ENCODE data around the gene MT1G.
"Not testable (repeated sequence)": the region's sequence is repeated elsewhere in the genome, so short reads cannot be mapped to it uniquely, and the experiment has no call there.

Gene MT1G

DNA sequence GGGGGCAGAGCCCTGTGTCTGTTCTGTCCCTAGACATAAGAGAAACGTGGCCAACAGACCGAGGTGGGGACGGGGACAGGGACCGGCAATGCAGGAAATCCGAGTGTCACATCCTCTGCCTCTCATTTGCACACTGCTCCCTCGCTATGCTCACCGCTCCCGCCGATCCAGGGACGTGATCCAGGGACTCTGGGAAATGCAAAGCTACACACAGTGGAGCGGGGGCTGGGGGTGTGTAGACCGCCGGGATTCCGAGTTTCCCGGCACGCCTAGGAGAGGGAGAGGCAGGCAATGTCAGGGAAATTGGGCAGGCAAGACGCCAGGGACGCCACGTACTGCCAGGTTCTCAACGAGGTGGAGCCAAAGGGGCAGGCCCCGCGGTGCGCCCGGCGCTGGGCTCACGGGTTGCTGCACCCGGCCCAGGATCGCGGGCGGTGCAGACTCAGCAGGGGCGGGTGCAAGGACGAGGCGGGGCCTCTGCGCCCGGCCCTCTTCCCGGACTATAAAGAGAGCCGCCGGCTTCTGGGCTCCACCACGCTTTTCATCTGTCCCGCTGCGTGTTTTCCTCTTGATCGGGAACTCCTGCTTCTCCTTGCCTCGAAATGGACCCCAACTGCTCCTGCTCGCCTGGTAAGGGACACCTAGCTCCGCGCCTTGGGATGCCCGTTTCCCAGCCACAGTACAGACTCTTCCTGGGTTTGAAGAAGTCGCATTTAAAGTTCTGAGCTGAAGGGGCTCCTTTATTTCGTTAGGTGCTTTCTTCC, 14.3 kb upstream of the MT1G start, which contains the start of gene MT1X:
TSS of gene MT1X (plus strand) at position 532 of the 764 bp plus-strand sequence. CDS start at position 603, 71 bp downstream.
- peak within 1 kb of the TSS; percentile 55 for H3K4me3 ChIP-seq (ENCODE audit: low read depth, low read length)
- DNase-seq (ENCODE audit: low read depth, low spot score), result peak; percentile 85
- in situ Hi-C loops (cut with HindIII; ENCODE audit: low sequenced_read_pairs), result no loop called here
- TF ChIP-seq CTCF (IDR thresholded peaks at IDR 0.05; ENCODE audit: low read depth, low read length), result no peak

DNA sequence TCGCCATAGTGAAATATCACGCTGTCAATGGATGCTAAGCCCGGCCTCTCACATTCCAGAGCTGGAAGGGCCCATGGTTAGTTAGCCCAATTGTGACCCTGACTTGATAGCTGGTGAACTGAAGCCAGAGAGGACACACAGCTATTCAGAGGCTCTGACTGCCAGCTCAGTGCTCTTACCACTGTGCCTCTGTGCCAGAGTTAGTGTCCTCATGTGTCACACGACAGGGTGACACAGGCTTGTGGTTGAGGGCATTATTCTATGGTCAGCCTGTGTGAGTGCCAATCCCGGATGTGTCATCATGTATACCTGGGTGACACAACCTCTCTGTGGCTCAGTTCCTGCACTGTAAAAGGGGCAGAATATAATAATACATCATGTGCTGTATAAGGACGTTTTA, 12.0 kb upstream of the MT1G start:
- TF ChIP-seq CTCF (IDR thresholded peaks at IDR 0.05; ENCODE audit: low read depth, low read length), result no peak
- no peak for DNase-seq (ENCODE audit: low read depth, low spot score)
- H3K4me3 ChIP-seq (ENCODE audit: low read depth, low read length), result no peak overlapping the region
- in situ Hi-C loops (cut with HindIII; ENCODE audit: low sequenced_read_pairs), result no loop called here

DNA sequence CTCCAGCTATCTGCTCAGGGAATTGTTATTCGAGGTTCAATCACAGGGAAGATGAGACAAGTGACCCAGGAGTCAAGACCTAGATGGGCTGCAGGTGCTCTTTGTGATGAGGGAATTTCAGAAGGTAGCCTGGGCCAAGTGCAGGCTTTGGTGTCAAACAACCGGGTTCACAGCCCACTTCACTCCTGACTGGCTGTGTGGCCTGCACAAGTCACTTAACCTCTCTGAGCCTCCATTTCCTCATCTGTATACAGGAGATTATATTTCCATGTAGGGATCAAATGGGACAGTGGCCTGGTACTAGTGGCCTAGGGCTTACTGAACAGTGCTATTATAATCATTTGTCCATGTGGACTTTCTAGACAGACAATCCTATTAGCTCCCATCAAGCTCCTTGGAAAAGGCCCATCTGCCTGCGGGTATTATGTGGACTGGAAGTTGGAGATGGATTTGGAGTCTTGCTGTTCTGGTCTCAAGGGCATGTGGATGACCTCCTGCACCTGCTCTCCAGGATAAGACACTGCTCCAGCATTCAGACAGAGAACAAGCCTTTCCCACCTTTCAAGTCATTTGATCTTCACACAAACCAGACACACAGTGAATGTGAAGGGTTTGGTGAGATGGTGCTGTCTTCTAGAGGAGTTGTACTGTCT, 11.3 kb upstream of the MT1G start:
- in situ Hi-C loops (cut with HindIII; ENCODE audit: low sequenced_read_pairs), result no loop called here
- DNase-seq (ENCODE audit: low read depth, low spot score), result no peak
- no peak overlapping the region for H3K4me3 ChIP-seq (ENCODE audit: low read depth, low read length)
- no peak for TF ChIP-seq CTCF (IDR thresholded peaks at IDR 0.05; ENCODE audit: low read depth, low read length)

DNA sequence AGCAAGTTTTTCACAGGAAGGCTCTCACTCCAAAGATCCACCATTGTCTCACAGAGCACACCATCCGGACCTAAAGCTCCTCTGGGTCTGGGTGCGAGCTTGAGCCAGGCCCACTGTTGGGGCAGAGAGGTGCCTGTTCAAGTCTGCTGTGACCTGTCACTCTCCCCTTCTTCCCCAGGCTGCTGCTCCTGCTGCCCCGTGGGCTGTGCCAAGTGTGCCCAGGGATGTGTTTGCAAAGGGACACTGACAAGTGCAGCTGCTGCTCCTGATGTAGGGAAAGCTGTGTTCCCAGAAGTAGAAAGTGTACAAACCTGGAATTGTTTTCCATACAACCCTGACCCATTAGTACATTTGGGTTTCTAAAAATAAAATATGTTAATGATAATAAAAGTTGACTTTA, 9.6 kb upstream of the MT1G start:
- H3K4me3 ChIP-seq (ENCODE audit: low read depth, low read length), result no peak overlapping the region
- in situ Hi-C loops (cut with HindIII; ENCODE audit: low sequenced_read_pairs), result no loop called here
- no peak for DNase-seq (ENCODE audit: low read depth, low spot score)
- TF ChIP-seq CTCF (IDR thresholded peaks at IDR 0.05; ENCODE audit: low read depth, low read length), result no peak

DNA sequence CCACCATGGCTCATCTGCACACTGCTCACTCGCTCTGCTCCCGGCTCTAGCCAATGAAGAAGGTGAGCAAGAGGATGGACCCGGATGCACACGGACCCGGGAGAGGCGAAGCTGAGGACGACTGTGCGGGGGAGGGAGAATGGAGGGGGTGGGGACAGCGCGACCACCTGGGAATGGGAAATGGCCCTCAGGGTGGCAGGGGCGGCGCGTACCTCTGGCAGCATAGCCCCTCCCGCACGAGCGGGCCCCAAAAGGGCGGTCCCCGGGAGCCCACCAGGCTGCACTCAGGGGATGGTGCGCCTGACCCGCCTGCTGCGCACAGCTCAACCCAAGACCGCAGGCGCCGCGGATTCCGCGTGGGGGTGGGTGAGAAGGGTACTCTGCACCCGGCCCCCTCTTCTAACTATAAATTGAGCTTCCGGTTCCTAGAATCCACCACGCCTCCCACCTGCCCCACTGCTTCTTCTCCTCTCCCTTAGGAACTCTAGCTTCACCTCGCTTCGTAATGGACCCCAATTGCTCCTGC, 7.9 kb upstream of the MT1G start:
- TF ChIP-seq CTCF (IDR thresholded peaks at IDR 0.05; ENCODE audit: low read depth, low read length), result no peak
- in situ Hi-C loops (cut with HindIII; ENCODE audit: low sequenced_read_pairs), result no loop called here
- DNase-seq (ENCODE audit: low read depth, low spot score), result no peak
- no peak overlapping the region for H3K4me3 ChIP-seq (ENCODE audit: low read depth, low read length)

DNA sequence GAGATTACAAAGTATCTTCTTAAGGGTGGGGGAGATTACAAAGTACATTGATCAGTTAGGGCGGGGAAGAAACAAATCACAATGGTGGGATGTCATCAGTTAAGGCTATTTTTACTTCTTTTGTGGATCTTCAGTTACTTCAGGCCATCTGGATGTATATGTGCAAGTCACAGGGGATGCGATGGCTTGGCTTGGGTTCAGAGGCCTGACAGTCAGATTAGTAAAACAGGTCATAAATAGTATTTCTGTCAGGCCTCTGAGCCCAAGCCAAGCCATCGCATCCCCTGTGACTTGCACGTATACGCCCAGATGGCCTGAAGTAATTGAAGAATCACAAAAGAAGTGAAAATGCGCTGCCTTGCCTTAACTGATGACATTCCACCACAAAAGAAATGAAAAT, 6.7 kb upstream of the MT1G start:
- H3K4me3 ChIP-seq (ENCODE audit: low read depth, low read length); DNase-seq (ENCODE audit: low read depth, low spot score); in situ Hi-C loops (cut with HindIII; ENCODE audit: low sequenced_read_pairs): not testable (repeated sequence)

GRCh38 chr16:56673921-56674320, 6.1 kb upstream of the MT1G start:
- in situ Hi-C loops (cut with HindIII; ENCODE audit: low sequenced_read_pairs), result no loop called here
- peak; percentile 27 for DNase-seq (ENCODE audit: low read depth, low spot score)
- TF ChIP-seq CTCF (IDR thresholded peaks at IDR 0.05; ENCODE audit: low read depth, low read length), result peak; percentile 63
- no peak overlapping the region for H3K4me3 ChIP-seq (ENCODE audit: low read depth, low read length)
